H1 (cell line): Measurements from ENCODE around the gene TMEM221. TPM values are rescaled to one million over a fixed set of nuclear protein-coding genes. Genes with fewer than 3 reads are reported as not detected.

Experiments used
- CBX5 ChIP-seq: fragments of 300-800, 300-1000 bp; sonication (generic); IDR thresholded peaks from 2 replicates; pipeline ENCODE4 v1.7.1; 2016; ENCODE audit warnings: antibody characterized with exemption, low read length, low read depth
- CHD7 ChIP-seq: fragments of 300-600 bp; sonication (generic); IDR thresholded peaks from 2 replicates; pipeline ENCODE4 v1.7.1; 2012; ENCODE audit warnings: low read length, moderate library complexity, mild to moderate bottlenecking, inconsistent platforms; ENCODE audit not compliant: insufficient replicate concordance
- polyA plus RNA-seq, 7 experiments: library from polyadenylated mRNA; depleted of rRNA in 3 of 7; stranded (reverse) in 5 of 7; unstranded in 2 of 7; fragments of >200 nt in 5 of 7; fragments of 200-250 nt in 2 of 7; gene quantifications; 1 replicate in 5 of 7; 2 replicates in 1 of 7; 4 replicates in 1 of 7; pipeline versions ENCODE4 v1.2.1 to v1.2.3, GENCODE V29; 2011 to 2013; ENCODE audit warnings: missing spikeins in 2 of 7, mixed read lengths in 2 of 7
- total RNA-seq: library from RNA; stranded (reverse); fragmentation: NEBNext Ultra II Directional; extraction: Animal tissue kit (Norgen Biotek cat#: 25700); gene quantifications from 2 replicates; pipeline ENCODE4 v1.2.1, GENCODE V29; 2021

The TMEM221 gene
- total and polyA plus RNA-seq, 2 of the 8 experiments (the other 6 are each of a cell fraction or from before 2014, with no cell fraction given) = 1.4 to 2.0 TPM

- TF ChIP-seq CHD7 (no peak), CBX5 (no peak)
- TF ChIP-seq, all 59 proteins: peak for 0
Observed at GRCh38 chr19:17490411-17490810, 41.9 kb upstream of the TMEM221 start (continued).
